GM18951 (cell line): ENCODE data around the gene PER2.
"Not testable (repeated sequence)": the region's sequence is repeated elsewhere in the genome, so short reads cannot be mapped to it uniquely, and the experiment has no call there.

Experiments
- POLR2A ChIP-seq: IDR thresholded peaks from 4 replicates; pipeline ENCODE4 v1.6.1; 2011; ENCODE audit warnings: mild to moderate bottlenecking; ENCODE audit not compliant: insufficient read length, insufficient read depth; ENCODE audit errors: extremely low read depth
- in situ Hi-C: fragments of 300-500 bp; cut with MboI; formaldehyde crosslinking; loops from one replicate; pipeline ENCODE4 v1.12.0; 2022; ENCODE audit warnings: low sequenced_read_pairs, mixed read lengths, inconsistent platforms; ENCODE audit not compliant: unreplicated experiment

Gene PER2

GRCh38 chr2:238287737-238288649, at the start of gene PER2:
TSS of gene PER2 (minus strand) at chr2:238288610. CDS start at chr2:238277936, 10,674 bp downstream.
- no peak for TF ChIP-seq POLR2A
- in situ Hi-C loops: no loop called here

DNA sequence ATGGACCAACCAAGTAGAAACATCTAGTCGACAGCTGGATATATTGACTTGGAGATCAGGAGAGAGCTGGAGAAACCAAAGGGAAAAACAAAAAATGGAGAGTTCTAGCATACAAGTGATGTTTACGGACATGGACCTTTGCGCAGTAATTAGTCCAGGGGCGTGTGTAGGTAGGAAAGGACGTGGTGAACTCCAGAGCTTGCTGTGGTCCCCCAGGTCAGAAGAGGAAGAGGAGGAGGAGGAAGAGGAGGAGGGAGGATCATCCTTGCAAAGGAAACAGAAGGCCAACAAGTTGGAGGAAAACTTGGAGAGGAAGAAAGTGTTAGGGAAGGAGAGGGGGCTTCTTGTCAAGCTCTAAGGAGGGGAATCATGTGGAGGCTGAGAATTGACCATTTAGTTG, 49.4 kb upstream of the PER2 start:
- no peak for TF ChIP-seq POLR2A
- in situ Hi-C loops: no loop called here

DNA sequence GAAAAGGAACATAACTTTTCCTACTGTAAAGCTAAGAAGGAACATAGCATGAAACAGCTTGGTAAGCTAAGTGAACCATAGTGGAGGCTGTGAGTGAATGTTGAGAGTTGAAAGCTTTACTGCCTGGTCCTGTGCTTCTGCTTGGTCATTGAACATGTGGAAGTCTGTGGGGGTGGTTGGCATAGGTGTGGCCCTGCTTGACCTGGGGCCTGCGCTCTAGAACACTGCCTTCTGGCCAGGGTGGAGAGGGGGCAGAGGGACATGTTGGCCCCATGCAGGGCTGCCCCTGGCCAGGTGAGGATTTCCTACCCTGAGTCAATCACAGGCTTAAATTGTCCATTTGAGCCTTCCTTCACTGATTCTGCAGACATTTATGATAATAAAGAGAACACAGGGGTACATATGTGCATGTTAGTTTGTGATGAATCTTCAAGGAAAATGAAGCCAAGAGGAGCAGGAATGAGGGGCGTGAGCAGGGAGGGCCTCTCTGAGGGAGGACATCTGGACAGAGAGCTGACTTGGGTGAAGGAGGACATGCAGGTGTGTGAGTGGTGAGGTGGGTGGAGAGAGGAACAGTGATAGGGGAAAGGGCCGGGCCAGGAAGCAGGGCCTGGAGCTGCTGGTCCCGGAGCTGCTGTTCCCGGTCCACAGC, 48.5 kb upstream of the PER2 start:
- no peak for TF ChIP-seq POLR2A
- in situ Hi-C loops: no loop called here

GRCh38 chr2:238336151-238336550, 47.7 kb upstream of the PER2 start:
- in situ Hi-C loops: no loop called here
- TF ChIP-seq POLR2A: no peak

- in situ Hi-C loops: not testable (repeated sequence)
Observed at GRCh38 chr2:238335591-238335990, 47.2 kb upstream of the PER2 start.

DNA sequence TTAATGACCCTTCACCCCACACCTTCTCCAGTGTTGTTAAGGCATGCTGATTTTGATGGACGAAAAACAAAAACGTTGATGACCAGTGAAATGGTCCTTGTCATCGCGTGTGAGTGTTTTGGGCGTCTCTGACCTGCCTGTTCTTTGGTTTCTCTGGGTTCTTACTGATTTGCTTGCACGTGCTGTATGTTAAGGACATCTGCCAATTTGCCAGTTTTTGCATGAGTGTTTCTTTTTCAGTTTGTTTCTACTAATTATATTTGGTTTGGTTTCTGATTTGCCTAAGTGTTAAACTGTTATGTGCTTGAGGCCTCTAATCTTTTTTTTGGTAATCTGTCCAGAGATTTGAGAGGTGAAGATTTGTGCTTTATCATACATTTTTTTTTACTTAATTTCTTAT, 46.5 kb upstream of the PER2 start:
- TF ChIP-seq POLR2A: no peak

DNA sequence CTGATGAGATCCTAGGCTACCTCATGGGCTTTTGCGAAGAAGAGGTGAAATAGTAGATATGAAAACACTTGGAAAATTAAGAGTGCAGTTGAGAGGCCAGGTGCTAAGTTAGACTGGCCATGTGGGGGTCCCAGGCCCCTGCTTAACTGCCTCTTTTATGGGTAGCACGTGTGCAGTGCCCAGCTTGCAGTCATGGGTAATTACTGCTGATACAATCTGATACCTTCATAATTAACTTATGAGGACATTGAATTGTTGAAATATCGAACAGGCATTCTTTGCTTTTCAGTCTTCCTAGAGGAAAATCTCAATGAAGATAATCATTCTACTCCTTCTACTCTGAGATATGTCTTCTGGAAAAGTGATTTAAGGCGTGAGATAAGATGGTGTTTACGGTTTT, 43.5 kb upstream of the PER2 start:
- in situ Hi-C loops: no loop called here
- TF ChIP-seq POLR2A: no peak

More for the DNA sequence above, 46.5 kb upstream of the PER2 start:
- in situ Hi-C loops: no loop called here

DNA sequence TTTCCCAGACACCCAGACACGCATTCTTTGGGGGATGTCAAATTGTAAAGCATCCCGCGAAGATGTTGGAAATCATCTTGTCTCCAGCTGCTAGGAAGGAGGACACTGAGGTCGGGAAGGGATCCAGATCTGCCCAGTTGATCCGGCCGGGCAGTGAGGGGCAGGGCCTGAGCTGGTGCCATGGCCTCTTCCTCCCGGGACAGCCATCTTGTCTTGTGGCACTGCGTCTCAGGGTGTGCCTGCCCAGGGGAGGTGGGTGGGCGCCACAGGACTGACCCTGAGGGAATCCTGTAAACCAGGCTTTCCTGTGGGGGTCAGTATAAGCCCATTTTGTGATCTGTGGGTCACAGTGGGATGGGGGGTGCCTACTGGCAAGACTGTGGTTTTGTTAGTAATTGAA, 42.0 kb upstream of the PER2 start:
- in situ Hi-C loops: no loop called here
- TF ChIP-seq POLR2A: no peak

GRCh38 chr2:238327751-238328150, 39.3 kb upstream of the PER2 start:
- TF ChIP-seq POLR2A: no peak
- in situ Hi-C loops: no loop called here

DNA sequence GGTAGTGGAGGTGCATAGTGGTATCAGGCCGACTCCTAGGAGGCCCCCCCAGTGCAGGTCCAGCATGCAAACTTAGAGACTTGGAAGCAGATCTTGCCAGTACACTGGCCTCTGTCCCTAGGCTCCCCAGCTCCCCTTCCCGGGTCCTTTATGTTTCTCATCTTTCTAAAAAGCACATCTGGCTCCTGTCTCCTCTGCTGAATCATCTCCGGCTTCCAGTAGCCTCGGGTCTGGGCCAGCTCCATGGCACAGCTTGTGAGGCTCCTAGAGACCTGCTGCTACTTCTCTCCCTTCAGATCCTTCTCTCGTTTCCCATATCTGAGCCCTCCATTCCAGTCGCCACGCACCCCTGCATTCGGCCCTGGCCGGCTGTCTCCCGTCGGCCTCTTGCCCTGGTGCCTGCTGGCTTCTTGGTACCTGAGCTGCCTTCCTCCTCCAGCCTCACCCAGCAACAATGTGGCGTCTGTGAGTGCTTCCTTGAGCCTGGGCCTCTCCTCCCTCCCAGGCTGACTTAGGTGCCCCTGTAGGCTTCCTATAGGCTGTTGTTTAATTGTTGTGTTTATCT, 38.5 kb upstream of the PER2 start:
- in situ Hi-C loops: no loop called here
- TF ChIP-seq POLR2A: no peak

- in situ Hi-C loops: no loop called here
- no peak for TF ChIP-seq POLR2A
Observed at GRCh38 chr2:238325694-238326093, 37.3 kb upstream of the PER2 start.

DNA sequence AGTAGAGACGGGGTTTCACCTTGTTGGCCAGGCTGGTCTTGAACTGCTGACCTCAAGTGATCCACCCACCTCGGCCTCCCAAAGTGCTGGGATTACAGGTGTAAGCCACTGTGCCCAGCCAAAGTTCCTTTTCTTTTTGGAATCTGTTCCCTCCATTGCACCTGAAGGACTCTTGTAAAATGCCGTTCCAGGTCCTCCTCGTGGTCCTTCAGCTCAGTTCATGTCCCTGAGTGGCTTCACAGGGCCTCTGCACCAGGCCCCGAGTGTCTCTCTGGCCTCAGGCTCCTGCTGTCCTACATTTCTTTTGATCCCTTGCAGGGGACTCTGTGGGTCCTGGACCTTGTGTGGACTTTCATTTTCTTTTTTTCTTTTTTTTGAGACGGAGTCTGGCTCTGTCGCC, 35.8 kb upstream of the PER2 start:
- in situ Hi-C loops: not testable (repeated sequence)

DNA sequence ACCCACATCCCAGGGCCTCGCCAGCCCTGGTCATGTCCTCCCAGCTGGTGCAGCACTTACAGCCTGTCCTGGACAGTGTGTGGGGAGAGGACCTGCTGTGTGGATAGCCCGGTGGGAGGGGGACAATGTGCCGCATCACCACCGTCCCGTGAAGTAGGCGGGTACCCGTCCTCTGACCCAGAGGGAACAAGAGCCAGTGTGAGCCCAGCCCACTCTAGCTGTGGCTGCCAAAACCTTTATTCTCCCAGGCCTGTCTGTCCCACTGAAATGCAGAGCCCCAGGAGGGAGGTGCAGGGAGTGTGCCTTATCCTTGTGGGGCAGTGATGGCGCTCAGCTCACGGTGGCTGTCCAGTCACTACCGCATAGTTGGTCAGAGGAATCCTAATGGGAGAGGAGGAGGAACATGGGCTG, 33.6 kb upstream of the PER2 start:
- in situ Hi-C loops: no loop called here

DNA sequence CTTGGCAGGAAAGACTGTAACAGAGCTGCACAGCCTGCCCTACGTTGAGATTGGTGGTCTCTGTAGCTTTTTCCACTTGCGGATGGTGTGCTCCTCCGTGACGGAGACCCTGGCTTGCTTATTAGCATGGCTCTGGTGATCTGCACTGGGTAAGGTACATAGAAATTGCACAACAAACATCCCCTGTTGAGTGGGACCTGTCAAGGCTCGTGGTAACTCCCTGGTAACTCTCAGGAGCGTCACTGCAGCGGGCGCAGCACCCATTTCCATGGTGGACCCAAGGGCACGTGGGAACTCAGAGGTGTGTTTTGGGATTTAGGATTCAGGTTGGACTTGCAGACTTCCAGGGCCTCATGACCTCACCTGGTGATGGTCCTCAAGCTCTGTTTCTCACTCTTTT, 33.1 kb upstream of the PER2 start:
- no peak for TF ChIP-seq POLR2A
- in situ Hi-C loops: no loop called here

More for the DNA sequence above, 33.6 kb upstream of the PER2 start:
- no peak for TF ChIP-seq POLR2A
